RCC 7860 (cell line): Measurements from ENCODE around the gene UPK3A.
"Not testable (repeated sequence)": the region's sequence is repeated elsewhere in the genome, so short reads cannot be mapped to it uniquely, and the experiment has no call there.

ENCODE experiments used
- DNase-seq: peaks from one replicate; pipeline ENCODE4 v3.0.0-alpha.2; 2015; ENCODE audit warnings: low spot score
- FAIRE-seq: peaks from 2 replicates; lab custom pipeline; 2012; peaks lifted over from hg19 to GRCh38; lab: Jason Lieb, UNC

UPK3A gene

GRCh38 chr22:45254789-45255278 lies 29.9 kb upstream of the UPK3A start:
- peak; percentile 31 for FAIRE-seq
- DNase-seq = peak; percentile 47

DNA sequence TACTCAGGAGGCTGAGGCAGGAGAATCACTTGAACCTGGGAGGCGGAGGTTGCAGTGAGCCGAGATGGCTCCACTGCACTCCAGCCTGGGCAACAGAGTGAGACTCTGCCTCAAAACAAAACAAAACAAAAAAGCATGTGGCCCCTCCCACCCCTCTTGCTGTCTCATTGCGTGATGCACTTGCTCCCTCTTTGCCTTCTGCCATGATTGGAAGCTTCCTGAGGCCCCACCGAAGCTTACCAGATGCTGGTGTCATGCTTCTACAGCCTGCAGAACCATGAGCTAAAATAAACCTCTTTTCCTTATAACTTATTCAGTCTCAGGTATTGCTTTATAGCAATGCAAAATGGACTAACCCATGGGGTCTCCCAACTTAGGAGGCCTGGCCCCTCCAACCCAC lies 26.8 kb upstream of the UPK3A start:
- DNase-seq, FAIRE-seq: not testable (repeated sequence)

GRCh38 chr22:45259754-45260394 lies 24.9 kb upstream of the UPK3A start:
- FAIRE-seq (no peak), DNase-seq (no peak)

DNA sequence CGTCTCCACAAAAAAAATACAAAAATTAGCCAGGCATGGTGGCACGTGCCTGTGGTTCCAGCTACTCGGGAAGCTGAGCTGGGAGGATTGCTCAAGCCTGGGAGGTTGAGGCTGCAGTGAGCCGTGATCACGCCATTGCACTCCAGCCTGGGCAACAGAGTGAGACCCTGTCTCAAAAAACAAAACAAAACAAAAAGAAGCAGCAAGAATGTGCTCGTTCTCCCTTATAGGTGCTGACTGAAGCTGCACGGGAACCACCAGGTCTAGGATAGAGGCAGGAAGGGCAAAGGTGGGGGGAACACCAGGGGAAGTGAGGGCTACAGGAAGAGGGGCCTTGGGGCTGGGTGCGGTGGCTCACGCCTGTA lies 24.4 kb upstream of the UPK3A start:
- not testable (repeated sequence) for DNase-seq, FAIRE-seq

GRCh38 chr22:45261407-45262088 lies 23.2 kb upstream of the UPK3A start:
- FAIRE-seq (no peak), DNase-seq (no peak)

DNA sequence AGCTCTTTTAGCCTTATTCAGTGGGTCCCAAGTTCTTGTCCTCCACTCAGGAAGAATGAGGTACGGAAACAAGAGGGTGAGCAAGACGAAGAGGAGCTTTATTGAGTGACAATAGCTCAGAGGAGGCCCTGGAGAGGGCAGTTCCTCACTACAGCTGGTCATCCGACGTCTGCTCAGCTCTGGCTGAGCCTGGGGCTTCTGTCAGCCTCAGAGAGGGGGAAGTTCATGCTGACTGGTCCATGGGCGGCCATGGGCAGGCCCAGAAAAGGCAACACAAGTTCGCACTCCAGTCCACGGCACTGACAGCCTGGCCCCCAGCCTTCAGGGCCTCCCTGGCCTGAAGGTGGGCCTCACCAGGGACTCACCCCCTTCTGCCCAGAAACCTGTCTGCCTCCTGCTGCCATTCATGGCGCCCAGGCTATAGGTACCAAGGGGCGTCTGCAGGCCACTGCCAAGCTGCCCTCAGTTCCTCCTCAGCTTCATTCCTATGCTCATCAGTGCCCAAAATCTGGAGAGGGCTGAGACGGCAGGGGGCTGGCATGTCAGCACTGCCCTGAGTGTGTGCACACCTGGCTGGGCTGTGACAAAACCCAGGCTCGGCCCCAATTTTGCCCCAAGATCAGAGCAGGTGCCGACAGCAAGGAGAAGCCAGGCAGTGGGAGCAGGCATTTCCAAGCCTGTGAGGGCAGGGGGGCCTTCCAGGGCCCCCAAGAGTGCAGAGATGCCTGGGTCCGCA lies 22.4 kb upstream of the UPK3A start:
- FAIRE-seq = no peak
- no peak for DNase-seq

- FAIRE-seq (no peak), DNase-seq (no peak)
Measured at GRCh38 chr22:45262931-45263462, 21.8 kb upstream of the UPK3A start.

DNA sequence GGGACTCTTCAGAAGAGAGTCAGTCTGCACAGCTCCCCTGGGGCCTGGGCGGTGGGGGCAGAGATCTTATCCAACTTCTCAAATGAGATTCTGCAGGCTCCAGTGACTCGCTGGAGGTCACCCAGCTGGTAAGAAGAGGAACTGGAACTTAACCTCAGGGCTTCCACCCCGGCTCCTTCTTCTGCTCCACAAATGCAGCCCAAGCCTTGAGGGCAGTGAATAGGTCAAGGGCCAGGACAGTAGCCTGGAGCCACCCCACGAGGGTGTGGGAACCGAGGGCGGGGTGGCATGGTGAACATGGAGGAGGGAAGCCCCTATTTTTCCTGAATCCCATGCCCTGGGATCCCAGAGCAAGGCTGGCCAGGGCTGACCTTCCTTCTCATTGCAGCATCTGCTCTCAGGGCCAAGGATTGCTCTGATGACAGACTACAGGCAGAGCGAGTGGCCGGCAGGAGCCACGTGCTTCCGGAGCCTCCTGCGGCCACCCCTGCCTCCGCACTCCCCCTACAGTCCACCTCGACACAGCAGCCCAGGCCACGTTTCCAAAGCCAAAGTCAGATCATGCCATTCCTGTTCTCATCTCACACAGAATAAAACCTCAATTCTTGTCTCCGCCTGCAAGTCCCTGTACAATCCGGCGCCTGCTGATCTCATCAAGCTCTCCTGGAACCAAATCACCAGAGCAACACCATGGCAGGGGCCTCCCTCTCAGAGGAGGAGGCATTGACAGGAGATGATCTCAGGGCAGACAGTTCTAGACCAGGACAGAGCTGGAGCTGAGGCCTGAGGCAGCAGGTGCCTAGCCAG lies 21.1 kb upstream of the UPK3A start:
- DNase-seq (peak; percentile 52), FAIRE-seq (no peak)

- FAIRE-seq (no peak), DNase-seq (no peak)
Measured at GRCh38 chr22:45265535-45265934, 19.2 kb upstream of the UPK3A start.

GRCh38 chr22:45268167-45268957 lies 16.4 kb upstream of the UPK3A start:
- no peak for FAIRE-seq
- DNase-seq = no peak

- DNase-seq (peak; percentile 42), FAIRE-seq (no peak)
Measured at GRCh38 chr22:45268958-45269844, 15.5 kb upstream of the UPK3A start.

DNA sequence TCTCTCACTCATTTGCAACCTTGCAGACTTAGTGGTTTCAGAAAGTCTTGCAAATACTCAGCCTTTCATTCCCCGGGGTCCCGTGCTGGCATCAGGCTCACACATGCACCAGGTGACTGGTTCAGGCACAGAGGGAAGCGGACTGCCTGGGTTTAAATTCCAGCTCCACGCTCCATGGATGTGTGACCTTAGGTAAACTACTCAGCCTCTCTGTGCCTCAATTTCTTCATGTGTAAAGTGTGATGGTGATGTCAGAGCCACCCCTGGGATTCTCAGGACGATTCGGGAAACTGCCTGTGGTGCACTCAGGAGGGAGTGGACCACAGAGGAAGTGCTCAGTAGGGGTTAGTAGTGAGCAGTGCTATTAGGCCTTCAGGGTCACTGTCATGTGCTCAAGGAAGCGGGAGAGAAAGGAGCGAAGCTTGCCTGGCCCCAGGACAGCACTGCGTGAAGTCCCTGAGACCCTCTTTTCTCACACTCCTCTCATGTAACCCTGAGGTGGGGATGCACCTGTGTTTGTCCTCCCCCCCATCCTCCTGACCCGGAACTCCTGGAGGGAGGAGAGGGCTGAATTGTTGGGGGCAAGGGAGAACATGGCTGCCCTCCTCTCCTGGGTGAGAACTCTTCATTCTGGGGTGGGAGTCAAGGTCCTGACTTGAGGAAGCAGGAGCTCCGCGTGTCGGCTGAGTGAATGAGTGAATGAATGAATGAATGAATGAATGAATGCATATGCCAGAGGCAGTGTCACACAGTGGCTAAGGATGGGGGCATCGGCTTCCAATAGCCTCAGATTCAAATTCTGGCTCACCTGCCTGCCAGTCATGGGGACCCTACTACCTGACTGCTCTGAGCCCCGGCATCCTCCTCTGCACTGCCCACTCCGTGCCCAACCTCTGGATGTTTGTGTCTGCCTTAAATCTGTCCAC lies 14.4 kb upstream of the UPK3A start:
- DNase-seq = no peak

GRCh38 chr22:45271667-45272201 lies 13.0 kb upstream of the UPK3A start:
- FAIRE-seq = no peak
- no peak for DNase-seq

More for the DNA sequence above, 14.4 kb upstream of the UPK3A start:
- no peak for FAIRE-seq

GRCh38 chr22:45272498-45272897 lies 12.3 kb upstream of the UPK3A start:
- DNase-seq = no peak
- FAIRE-seq = no peak

DNA sequence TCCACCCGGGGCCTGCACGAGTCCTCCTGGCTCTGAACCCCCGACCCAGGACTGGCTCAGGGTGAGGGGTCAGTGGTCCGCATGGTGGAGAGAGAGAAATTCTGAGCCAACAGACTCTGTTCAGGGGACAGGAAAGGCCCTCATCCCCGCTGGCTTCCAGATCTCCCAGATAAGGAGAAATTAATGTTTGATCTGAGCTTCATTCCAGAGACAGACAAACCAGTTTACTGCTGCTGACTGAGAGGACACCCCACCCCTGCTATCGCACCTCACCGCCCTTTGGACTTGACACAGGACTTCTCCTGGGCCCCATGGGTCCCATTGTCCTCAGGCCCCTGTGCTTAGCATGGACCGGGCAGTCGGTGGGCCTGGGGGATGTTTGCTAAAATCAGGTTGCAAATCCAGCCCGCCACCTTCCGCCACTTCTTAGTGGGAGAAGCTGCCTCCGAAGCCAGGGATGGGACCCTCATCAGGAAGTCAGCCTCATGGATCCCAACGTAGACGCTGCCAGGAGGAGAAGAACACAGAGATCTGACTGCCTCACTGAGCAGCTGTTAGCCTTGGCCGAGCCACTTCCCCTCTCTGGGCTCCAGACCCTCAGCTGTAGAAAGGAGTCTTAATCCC lies 11.2 kb upstream of the UPK3A start:
- DNase-seq (no peak), FAIRE-seq (no peak)

GRCh38 chr22:45276507-45277105 lies 8.1 kb upstream of the UPK3A start:
- DNase-seq (no peak), FAIRE-seq (no peak)

DNA sequence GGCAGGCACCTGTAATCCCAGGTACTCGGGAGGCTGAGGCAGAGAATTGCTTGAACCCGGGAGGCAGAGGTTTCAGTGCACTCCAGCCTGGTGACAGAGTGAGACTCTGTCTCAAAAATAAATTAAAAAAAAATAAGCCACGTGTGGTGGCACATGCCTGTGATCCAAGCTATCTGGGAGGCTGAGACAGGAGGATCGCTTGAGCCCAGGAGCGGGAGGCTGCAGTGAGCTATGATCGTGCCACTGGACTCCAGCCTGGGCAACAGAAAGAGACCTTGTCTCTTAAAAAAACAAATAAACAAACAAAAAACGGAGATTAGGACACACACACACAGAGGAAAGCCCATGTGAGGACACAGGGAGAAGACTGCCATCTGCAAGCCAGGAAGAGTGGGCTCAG lies 7.0 kb upstream of the UPK3A start:
- not testable (repeated sequence) for DNase-seq, FAIRE-seq
